Stimulated activated CD8-positive, alpha-beta memory T cell treated with anti-CD3 and anti-CD28 coated beads, Interleukin-2, amount 100 ng/mL, for 1 hour (primary cell): ENCODE results near the gene CAV2.

Experiments
- DNase-seq, 2 donors: peaks; one replicate each; pipeline ENCODE4 v3.0.0-alpha.2; 2020; ENCODE audit warnings: low read depth in 2 of 2

The CAV2 gene

GRCh38 chr7:116546916-116547315 lies 47.4 kb downstream of the CAV2 start:
- DNase-seq, result no peak

GRCh38 chr7:116547347-116547746 lies 47.8 kb downstream of the CAV2 start:
- DNase-seq, result no peak

- DNase-seq, result no peak
Observed at GRCh38 chr7:116548506-116548905, 49.0 kb downstream of the CAV2 start.

GRCh38 chr7:116549370-116549769 lies 49.8 kb downstream of the CAV2 start:
- no peak for DNase-seq

GRCh38 chr7:116551692-116552091 lies 52.2 kb downstream of the CAV2 start:
- DNase-seq, result no peak

- DNase-seq, result no peak
Observed at GRCh38 chr7:116552602-116553001, 53.1 kb downstream of the CAV2 start.

- DNase-seq, result no peak
Observed at GRCh38 chr7:116553168-116553964, 53.8 kb downstream of the CAV2 start.

GRCh38 chr7:116554436-116554835 lies 54.9 kb downstream of the CAV2 start:
- no peak for DNase-seq

- no peak for DNase-seq
Observed at GRCh38 chr7:116554911-116555310, 55.4 kb downstream of the CAV2 start.

GRCh38 chr7:116557066-116557585 lies 57.6 kb downstream of the CAV2 start:
- no peak for DNase-seq

GRCh38 chr7:116557901-116558300 lies 58.4 kb downstream of the CAV2 start:
- DNase-seq, result no peak
